NCI-H1048 (cell line): ENCODE measurements around the gene ACP3.

Experiments
- DNase-seq: peaks from one replicate; lab custom pipeline; 2025; lab: John Stamatoyannopoulos, UW

Gene ACP3

DNA sequence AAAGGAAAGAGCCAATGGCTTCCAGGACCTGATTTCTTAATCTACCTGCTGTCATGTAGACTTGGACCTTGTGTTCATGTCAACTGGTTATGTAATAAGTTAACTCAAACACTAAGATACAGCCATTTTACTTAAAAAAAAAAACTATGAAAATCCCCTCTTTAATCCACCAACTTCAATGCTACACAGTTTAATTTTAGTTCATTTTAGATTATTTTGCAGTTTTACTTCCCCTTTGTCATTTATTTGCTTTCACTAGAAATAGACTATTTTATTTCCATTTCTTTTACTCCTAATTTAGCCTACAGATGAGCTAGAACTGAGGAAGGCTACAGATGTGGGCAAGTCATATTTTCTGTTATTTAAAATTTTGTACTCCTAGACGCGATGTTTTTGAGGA lies 89.4 kb downstream of the ACP3 start:
- no peak for DNase-seq

DNA sequence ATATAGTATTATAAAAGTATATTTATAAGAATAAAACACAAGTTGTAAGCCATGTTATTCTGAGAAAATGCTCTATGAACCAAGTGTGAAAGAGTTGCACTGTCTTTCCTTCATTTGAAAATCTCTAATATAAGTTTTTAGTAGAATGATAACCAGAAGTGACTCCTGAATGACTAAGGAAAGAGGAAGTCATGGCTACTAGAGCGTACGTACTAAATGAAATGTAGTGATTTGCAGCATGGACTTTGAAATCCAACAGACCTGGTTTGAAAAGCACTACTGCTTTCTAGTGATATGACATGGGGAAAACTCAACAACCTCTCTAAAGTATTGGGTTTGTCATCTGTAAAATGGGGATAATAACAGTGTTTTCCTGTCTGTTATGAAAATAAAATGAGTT lies 89.8 kb downstream of the ACP3 start:
- no peak for DNase-seq
